Liver (tissue), 2 donors: ENCODE data around the gene UBR2.

Experiments used
- REST ChIP-seq: IDR thresholded peaks from 2 replicates; pipeline ENCODE4 v1.6.1; 2016; ENCODE audit warnings: antibody characterized with exemption, mild to moderate bottlenecking
- TAF1 ChIP-seq: conservative IDR thresholded peaks from 2 replicates; pipeline ENCODE4 v1.6.1; 2016; ENCODE audit warnings: antibody characterized with exemption, mild to moderate bottlenecking
- donor health status: healthy.

- TF ChIP-seq TAF1: no peak
- no peak for TF ChIP-seq REST
Measured at GRCh38 chr6:42722497-42722896, 158.7 kb downstream of the UBR2 start, which contains the start of gene PRPH2.
